ENCODE data around the gene NEDD8. TPM values are rescaled to one million over a fixed set of nuclear protein-coding genes. Genes with fewer than 3 reads are reported as not detected.

The NEDD8 gene
- total and polyA plus RNA-seq, 4 experiments from 2014 or later: 116 to 425 (median 239) TPM

DNA sequence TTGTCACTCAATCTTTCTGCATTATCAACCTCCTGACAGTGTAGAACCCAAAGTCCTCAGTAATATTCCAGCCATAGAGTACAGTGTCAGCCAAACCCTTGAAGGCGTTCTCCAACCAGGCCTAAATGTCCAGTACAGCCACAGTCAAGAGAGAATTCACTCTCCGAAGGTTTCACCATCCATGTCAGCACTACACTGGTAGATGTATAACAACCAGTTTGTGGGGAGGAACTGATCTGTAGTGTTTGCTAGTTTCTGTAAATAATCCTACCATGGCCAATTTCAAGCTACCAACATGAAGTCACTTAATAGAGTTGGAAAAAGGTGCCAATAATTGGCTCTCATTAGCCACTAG is 15.8 kb downstream of the NEDD8 start:
- peak overlapping the region; percentile 94 to 100 (median 98) for H3K27ac Mint-ChIP-seq
- ChIA-PET CTCF (ENCODE audit: partially characterized antibody) (interaction anchor here (0.8 to 4.9 kb wide), 19 partner anchors 9 to 107 kb away, joined by 3 to 68 read pairs (median 5); partner anchors contain the start of genes CIDEB, IPO4, TINF2 and TM9SF1), POLR2A (ENCODE audit: partially characterized antibody) (interaction anchor here (0.6 to 6.6 kb wide), 32 partner anchors 9 to 895 kb away, joined by 3 to 171 read pairs (median 8); partner anchors contain the start of genes CBLN3, CIDEB, DCAF11 and DHRS1)
- no peaks in the 10 kb centered on the region for H3K27me3 ChIP-seq (ENCODE audit: insufficient read depth, low read length)
- peaks cover 2% of the 10 kb centered on the region for H3K36me3 ChIP-seq (ENCODE audit: insufficient read depth, low read length)
- H3K9me3 Mint-ChIP-seq: peaks cover 0 to 5% (median 0%) of the 10 kb centered on the region in 8 donors
- H3K4me3 Mint-ChIP-seq: peak overlapping the region; percentile 90 to 97 (median 93)
- peaks cover 30 to 55% (median 42%) of the 10 kb centered on the region in 4 donors for H3K4me1 Mint-ChIP-seq
- intact Hi-C loops (cut with micrococcal nuclease): loop anchor here (1.0 kb wide), 6 partner anchors 16 to 226 kb away; partner anchors contain the start of genes GMPR2, NEDD8, RABGGTA and SDR39U1
- peaks cover 39% of the 10 kb centered on the region for H3K4me1 ChIP-seq (ENCODE audit: insufficient read depth, low read length)
- DNase-seq: no peak
- H3K27me3 Mint-ChIP-seq: no peaks in the 10 kb centered on the region
- peaks cover 9 to 32% of the 10 kb centered on the region in 2 donors for H3K36me3 Mint-ChIP-seq
- H3K27ac ChIP-seq (ENCODE audit: low read depth, low read length): peak overlapping the region; percentile 100
- H3K4me3 ChIP-seq (ENCODE audit: low read length in 2 of 2): peak overlapping the region in 1 of 2 donors; percentile 94
- H3K9me3 ChIP-seq (ENCODE audit: control insufficient read depth in 1 of 2, low read length in 2 of 2): no peaks in the 10 kb centered on the region

GRCh38 chr14:24215495-24216344 is 16.4 kb downstream of the NEDD8 start, which contains the start of gene MDP1:
Gene MDP1, minus strand, starts transcription at chr14:24216066. Its CDS starts 111 bp downstream, at chr14:24215955.
- CTCF ChIA-PET (ENCODE audit: partially characterized antibody): interaction anchor here (0.7 to 4.9 kb wide), 27 partner anchors 9 to 222 kb away, joined by 3 to 68 read pairs (median 5); partner anchors contain the start of genes CIDEB, DCAF11, IPO4 and NRL
- H3K4me3 ChIP-seq (ENCODE audit: low read length in 2 of 2): peak within 1 kb of the TSS; percentile 94 to 95
- peak within 1 kb of the TSS; percentile 90 to 97 (median 93) for H3K4me3 Mint-ChIP-seq
- POLR2A ChIA-PET (ENCODE audit: partially characterized antibody): interaction anchor here (0.6 to 6.6 kb wide), 32 partner anchors 9 to 895 kb away, joined by 3 to 171 read pairs (median 8); partner anchors contain the start of genes CBLN3, CIDEB, DCAF11 and DHRS1
- no peaks in the 10 kb centered on the region for H3K27me3 Mint-ChIP-seq
- peaks cover 10 to 36% of the 10 kb centered on the region in 2 donors for H3K36me3 Mint-ChIP-seq
- DNase-seq: peak; percentile 86 to 92 (median 88)
- no peaks in the 10 kb centered on the region for H3K9me3 ChIP-seq (ENCODE audit: control insufficient read depth in 1 of 2, low read length in 2 of 2)
- peaks cover 42% of the 10 kb centered on the region for H3K4me1 ChIP-seq (ENCODE audit: insufficient read depth, low read length)
- H3K27me3 ChIP-seq (ENCODE audit: insufficient read depth, low read length): no peaks in the 10 kb centered on the region
- peaks cover 0 to 5% (median 0%) of the 10 kb centered on the region in 8 donors for H3K9me3 Mint-ChIP-seq
- intact Hi-C loops (cut with micrococcal nuclease): loop anchor here (1.0 kb wide), 6 partner anchors 17 to 227 kb away; partner anchors contain the start of genes GMPR2, NEDD8, RABGGTA and SDR39U1
- H3K27ac ChIP-seq (ENCODE audit: low read depth, low read length): peak within 1 kb of the TSS; percentile 100
- peaks cover 6% of the 10 kb centered on the region for H3K36me3 ChIP-seq (ENCODE audit: insufficient read depth, low read length)
- peak within 1 kb of the TSS; percentile 95 to 100 (median 99) for H3K27ac Mint-ChIP-seq
- H3K4me1 Mint-ChIP-seq: peaks cover 30 to 56% (median 44%) of the 10 kb centered on the region in 4 donors

DNA sequence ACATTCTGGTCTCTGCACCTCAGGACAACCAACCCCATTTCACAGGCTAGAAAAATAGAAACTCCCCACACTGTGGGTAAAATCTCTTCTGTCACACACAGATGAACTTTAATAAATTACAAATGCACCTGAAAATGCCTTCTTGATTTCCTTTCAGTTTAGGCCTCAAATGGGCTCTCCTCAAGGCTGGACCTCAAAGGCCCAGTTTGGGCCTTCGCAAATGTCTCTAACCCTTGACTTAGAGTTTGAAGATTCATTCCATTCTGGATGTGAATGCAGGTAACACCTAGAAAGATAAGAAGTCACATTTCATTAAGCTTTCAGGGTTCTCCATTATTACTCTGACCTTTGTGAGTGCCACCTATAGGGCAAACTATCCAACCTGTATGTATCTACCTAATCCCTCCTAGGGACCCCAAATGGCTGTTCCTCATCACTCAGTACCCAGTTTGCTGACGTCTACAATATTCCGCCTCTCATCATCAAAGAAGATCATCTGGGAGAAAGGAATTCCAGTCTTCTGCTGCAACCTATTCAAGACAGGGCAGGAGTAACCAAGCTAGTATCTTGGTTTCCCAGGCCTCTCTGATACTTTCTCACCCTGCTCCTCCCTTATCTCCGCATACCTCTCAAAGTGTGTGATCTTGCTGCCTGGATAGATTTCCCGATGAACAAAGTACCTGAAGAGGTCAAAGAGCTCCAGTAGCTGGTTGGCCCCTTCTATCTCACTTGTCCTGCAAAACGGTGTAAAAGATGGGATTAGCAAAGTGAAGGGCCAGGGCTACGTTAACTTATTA is 18.1 kb downstream of the NEDD8 start:
- H3K9me3 Mint-ChIP-seq: peaks cover 0 to 5% (median 0%) of the 10 kb centered on the region in 8 donors
- peak overlapping the region in 1 of 2 donors; percentile 91 for H3K4me3 ChIP-seq (ENCODE audit: low read length in 2 of 2)
- H3K4me1 Mint-ChIP-seq: peaks cover 33 to 72% (median 48%) of the 10 kb centered on the region in 4 donors

DNA sequence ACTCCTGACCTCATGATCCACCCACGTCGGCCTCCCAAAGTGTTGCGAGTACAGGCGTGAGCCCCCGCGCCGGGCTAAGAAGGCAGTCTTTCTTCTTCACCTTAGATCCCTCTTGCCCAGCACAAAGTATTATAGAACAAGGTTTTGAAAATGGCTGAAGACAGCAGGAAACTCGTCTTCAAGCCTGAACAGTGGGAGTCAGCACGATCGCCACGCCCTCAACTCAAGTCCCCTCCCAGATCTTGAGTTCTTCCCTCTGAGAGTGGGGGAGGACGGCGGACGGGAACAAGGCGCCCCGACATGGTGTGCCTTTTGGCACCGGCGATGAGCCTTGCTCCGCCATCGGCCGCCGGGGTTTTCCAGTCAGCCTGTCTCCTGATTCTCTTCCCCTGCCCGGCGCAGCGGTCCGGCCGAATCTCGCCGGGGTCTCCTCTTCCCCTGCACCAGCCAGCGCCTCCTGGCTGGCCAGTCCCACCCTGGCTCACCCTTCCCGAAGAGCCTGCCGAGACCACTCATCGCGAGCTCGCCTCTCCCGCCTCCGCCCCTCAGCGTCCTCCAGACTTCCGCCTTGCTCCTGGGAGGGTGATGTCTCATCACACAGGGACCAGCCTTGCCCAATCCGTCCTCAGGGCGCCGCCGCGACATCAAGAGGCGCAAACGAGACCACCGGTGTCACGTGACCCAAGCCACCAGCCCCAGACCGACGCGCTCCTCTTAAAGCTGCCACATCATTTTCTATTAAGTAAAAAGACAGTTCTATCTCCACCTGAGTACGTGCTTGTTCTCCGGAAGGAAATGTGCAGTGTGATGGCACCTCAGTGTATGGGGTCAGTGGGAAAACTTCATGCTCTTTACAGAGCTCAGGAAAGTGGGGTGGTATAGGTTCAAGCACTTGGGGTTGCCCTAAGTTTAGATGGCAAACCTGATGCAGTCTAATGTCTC is 19.0 kb downstream of the NEDD8 start, which contains the start of gene CHMP4A:
TSS of gene CHMP4A (minus strand) at position 565 of the 942 bp plus-strand sequence. CDS start at position 516, 49 bp downstream.
- intact Hi-C loops (cut with micrococcal nuclease): loop anchor here (1.0 to 2.0 kb wide), 6 partner anchors 18 to 98 kb away; partner anchors contain the start of genes DCAF11, EMC9, IPO4 and IRF9
- H3K36me3 Mint-ChIP-seq: peaks cover 21 to 52% of the 10 kb centered on the region in 2 donors
- H3K4me1 ChIP-seq (ENCODE audit: insufficient read depth, low read length): peaks cover 42% of the 10 kb centered on the region
- ChIA-PET POLR2A (ENCODE audit: partially characterized antibody) (interaction anchor here (0.7 to 6.6 kb wide), 35 partner anchors 8 to 1447 kb away, joined by 3 to 171 read pairs (median 6); partner anchors contain the start of genes AP1G2, CBLN3, CIDEB and DCAF11), CTCF (ENCODE audit: partially characterized antibody) (interaction anchor here (0.6 to 4.9 kb wide), 13 partner anchors 10 to 223 kb away, joined by 3 to 68 read pairs (median 6); partner anchors contain the start of genes CIDEB, DCAF11, DHRS1 and IRF9)
- H3K9me3 ChIP-seq (ENCODE audit: control insufficient read depth in 1 of 2, low read length in 2 of 2): no peaks in the 10 kb centered on the region
- H3K4me1 Mint-ChIP-seq: peaks cover 35 to 72% (median 48%) of the 10 kb centered on the region in 4 donors
- H3K27ac Mint-ChIP-seq: peak within 1 kb of the TSS; percentile 95 to 100 (median 99)
- no peaks in the 10 kb centered on the region for H3K27me3 ChIP-seq (ENCODE audit: insufficient read depth, low read length)
- H3K27me3 Mint-ChIP-seq: no peaks in the 10 kb centered on the region
- H3K9me3 Mint-ChIP-seq: peaks cover 0 to 5% (median 0%) of the 10 kb centered on the region in 8 donors
- H3K36me3 ChIP-seq (ENCODE audit: insufficient read depth, low read length): peaks cover 32% of the 10 kb centered on the region
- peak; percentile 93 to 99 (median 96) for DNase-seq
- H3K27ac ChIP-seq (ENCODE audit: low read depth, low read length): peak within 1 kb of the TSS; percentile 100
- H3K4me3 ChIP-seq (ENCODE audit: low read length in 2 of 2): peak within 1 kb of the TSS; percentile 68 to 91
- peak within 1 kb of the TSS; percentile 92 to 99 (median 96) for H3K4me3 Mint-ChIP-seq

More for the DNA sequence above, 18.1 kb downstream of the NEDD8 start:
- H3K4me3 Mint-ChIP-seq: peak overlapping the region; percentile 92 to 99 (median 96)
- DNase-seq: no peak
- no peaks in the 10 kb centered on the region for H3K27me3 Mint-ChIP-seq
- POLR2A ChIA-PET (ENCODE audit: partially characterized antibody): interaction anchor here (0.7 to 6.6 kb wide), 34 partner anchors 7 to 1156 kb away, joined by 3 to 171 read pairs (median 8); partner anchors contain the start of genes CBLN3, CIDEB, DCAF11 and DHRS1
- H3K9me3 ChIP-seq (ENCODE audit: control insufficient read depth in 1 of 2, low read length in 2 of 2): no peaks in the 10 kb centered on the region
- intact Hi-C loops (cut with micrococcal nuclease): loop anchor here (1.0 to 2.0 kb wide), 6 partner anchors 19 to 99 kb away; partner anchors contain the start of genes DCAF11, EMC9, IPO4 and IRF9
- H3K27ac Mint-ChIP-seq: peak overlapping the region; percentile 95 to 100 (median 99)
- CTCF ChIA-PET (ENCODE audit: partially characterized antibody): interaction anchor here (0.6 to 4.9 kb wide), 14 partner anchors 10 to 222 kb away, joined by 3 to 68 read pairs (median 9); partner anchors contain the start of genes CIDEB, DCAF11, DHRS1 and NOP9
- peaks cover 21 to 49% of the 10 kb centered on the region in 2 donors for H3K36me3 Mint-ChIP-seq
- H3K4me1 ChIP-seq (ENCODE audit: insufficient read depth, low read length): peaks cover 42% of the 10 kb centered on the region
- H3K27me3 ChIP-seq (ENCODE audit: insufficient read depth, low read length): no peaks in the 10 kb centered on the region
- peak overlapping the region; percentile 100 for H3K27ac ChIP-seq (ENCODE audit: low read depth, low read length)
- H3K36me3 ChIP-seq (ENCODE audit: insufficient read depth, low read length): peaks cover 23% of the 10 kb centered on the region

- Mint-ChIP-seq H3K27ac (peak overlapping the region; percentile 95 to 100 (median 99)), H3K4me3 (peak overlapping the region in 6 of 8 donors; percentile 29 to 99 (median 96)), H3K36me3 (peaks cover 36 to 58% of the 10 kb centered on the region in 2 donors), H3K4me1 (peaks cover 33 to 75% (median 49%) of the 10 kb centered on the region in 4 donors), H3K9me3 (peaks cover 0 to 5% (median 0%) of the 10 kb centered on the region in 8 donors), H3K27me3 (no peaks in the 10 kb centered on the region)
- no peaks in the 10 kb centered on the region for H3K27me3 ChIP-seq (ENCODE audit: insufficient read depth, low read length)
- H3K9me3 ChIP-seq (ENCODE audit: control insufficient read depth in 1 of 2, low read length in 2 of 2): no peaks in the 10 kb centered on the region
- H3K4me1 ChIP-seq (ENCODE audit: insufficient read depth, low read length): peaks cover 40% of the 10 kb centered on the region
- intact Hi-C loops (cut with micrococcal nuclease): no loop called here
- H3K36me3 ChIP-seq (ENCODE audit: insufficient read depth, low read length): peaks cover 50% of the 10 kb centered on the region
- ChIA-PET POLR2A (ENCODE audit: partially characterized antibody) (interaction anchor here (0.7 to 6.6 kb wide), 7 partner anchors 12 to 219 kb away, joined by 3 to 171 read pairs (median 66); partner anchors contain the start of genes CBLN3, CIDEB, GMPR2 and IPO4), CTCF (ENCODE audit: partially characterized antibody) (interaction anchor here (1.2 to 3.6 kb wide), 2 partner anchors 50 to 51 kb away, joined by 3 to 10 read pairs; partner anchors contain the start of gene IRF9)
- H3K4me3 ChIP-seq (ENCODE audit: low read length in 2 of 2): no peak overlapping the region
- H3K27ac ChIP-seq (ENCODE audit: low read depth, low read length): peak overlapping the region; percentile 7
- no peak for DNase-seq
Measured at GRCh38 chr14:24211311-24211710, 20.9 kb downstream of the NEDD8 start.
